HEK293 (cell line): ENCODE data around the gene SLC18A2.

ENCODE experiments used
- CTCF ChIA-PET: fragments of 350-600 bp; formaldehyde crosslinking; extraction: SDS; loops from one replicate; lab custom pipeline; 2021; ENCODE audit warnings: antibody characterized with exemption; lab: Yijun Ruan, JAX
- POLR2A ChIA-PET: fragments of 300-600 bp; formaldehyde crosslinking; extraction: SDS; loops from one replicate; lab custom pipeline; 2020; ENCODE audit warnings: antibody characterized with exemption, inconsistent platforms; lab: Yijun Ruan, JAX
- H3K27ac ChIP-seq: fragments of 200-500 bp; sonication (Bioruptor generic); 2 replicates; pipeline ENCODE4 v1.5.1; 2014; ENCODE audit warnings: low read depth, low read length, control low read depth, inconsistent platforms; ENCODE audit errors: extremely low read depth
- H3K36me3 ChIP-seq, 2 experiments: fragments of 200-500 bp in 1 of 2; sonication (Bioruptor generic) in 1 of 2; 1 replicate in 1 of 2; 2 replicates in 1 of 2; pipeline ENCODE4 v1.5.1; 2014 to 2017; ENCODE audit warnings: inconsistent platforms in 2 of 2, low read length in 2 of 2; ENCODE audit not compliant: control insufficient read depth in 2 of 2, insufficient read depth in 1 of 2
- H3K4me1 ChIP-seq: fragments of 200-500 bp; sonication (Bioruptor generic); 2 replicates; pipeline ENCODE4 v1.5.1; 2014; ENCODE audit warnings: mild to moderate bottlenecking, low read length, inconsistent platforms; ENCODE audit not compliant: control insufficient read depth, insufficient read depth
- H3K4me3 ChIP-seq: 2 replicates; pipeline ENCODE4 v1.5.1; 2011; ENCODE audit warnings: low read depth, mild to moderate bottlenecking, control low read depth, low read length, moderate library complexity
- H3K9me3 ChIP-seq: fragments of 200-500 bp; sonication (Bioruptor generic); 2 replicates; pipeline ENCODE4 v1.5.1; 2014; ENCODE audit warnings: low read depth, low read length, inconsistent platforms; ENCODE audit not compliant: control insufficient read depth, insufficient read depth
- BCL11A ChIP-seq: fragments of 450-650 bp; formaldehyde crosslinking; IDR thresholded peaks from 2 replicates; pipeline ENCODE4 v1.5.1; 2016; ENCODE audit warnings: low read depth, missing biosample characterization, missing genetic modification characterization
- BCL11B ChIP-seq: fragments of 450-650 bp; formaldehyde crosslinking; IDR thresholded peaks from 2 replicates; pipeline ENCODE4 v1.5.1; 2016; ENCODE audit warnings: low read depth, missing biosample characterization, missing genetic modification characterization
- EGR2 ChIP-seq: fragments of 450-650 bp; formaldehyde crosslinking; IDR thresholded peaks from 2 replicates; pipeline ENCODE4 v1.5.1; 2016; ENCODE audit warnings: low read depth, missing biosample characterization, missing genetic modification characterization
- FEZF1 ChIP-seq: fragments of 450-650 bp; formaldehyde crosslinking; IDR thresholded peaks from 2 replicates; pipeline ENCODE4 v1.5.1; 2016; ENCODE audit warnings: missing biosample characterization, missing genetic modification characterization
- HOXA7 ChIP-seq: sonication (generic); formaldehyde crosslinking; IDR thresholded peaks from 2 replicates; pipeline ENCODE4 v1.8.1; 2022; ENCODE audit warnings: missing genetic modification reagents, borderline replicate concordance
- KLF9 ChIP-seq: fragments of 450-650 bp; formaldehyde crosslinking; IDR thresholded peaks from 2 replicates; pipeline ENCODE4 v1.5.1; 2016; ENCODE audit warnings: missing biosample characterization, missing genetic modification characterization, low read depth
- SALL2 ChIP-seq: fragments of 450-650 bp; formaldehyde crosslinking; IDR thresholded peaks from 2 replicates; pipeline ENCODE4 v1.5.0; 2017; ENCODE audit warnings: missing biosample characterization, mild to moderate bottlenecking, missing genetic modification characterization, borderline replicate concordance
- SP2 ChIP-seq: fragments of 450-650 bp; formaldehyde crosslinking; IDR thresholded peaks from 2 replicates; pipeline ENCODE4 v1.5.1; 2016; ENCODE audit warnings: missing biosample characterization, missing genetic modification characterization
- TRIM28 ChIP-seq: IDR thresholded peaks from 2 replicates; pipeline ENCODE4 v1.6.1; 2011; ENCODE audit warnings: low read length, control low read depth, borderline replicate concordance
- ZBTB1 ChIP-seq: fragments of 450-650 bp; formaldehyde crosslinking; IDR thresholded peaks from 2 replicates; pipeline ENCODE4 v1.5.1; 2016; ENCODE audit warnings: missing biosample characterization, missing genetic modification characterization
- ZFHX2 ChIP-seq: fragments of 450-650 bp; formaldehyde crosslinking; conservative IDR thresholded peaks from 2 replicates; pipeline ENCODE4 v1.5.1; 2016; ENCODE audit warnings: missing biosample characterization, missing genetic modification characterization
- ZFP69B ChIP-seq: fragments of 450-650 bp; formaldehyde crosslinking; IDR thresholded peaks from 2 replicates; pipeline ENCODE4 v1.5.1; 2016; ENCODE audit warnings: missing biosample characterization, missing genetic modification characterization
- ZNF121 ChIP-seq: fragments of 450-650 bp; formaldehyde crosslinking; IDR thresholded peaks from 2 replicates; pipeline ENCODE4 v1.5.1; 2016; ENCODE audit warnings: missing biosample characterization, missing genetic modification characterization
- ZNF19 ChIP-seq: fragments of 450-650 bp; formaldehyde crosslinking; IDR thresholded peaks from 2 replicates; pipeline ENCODE4; 2016; ENCODE audit warnings: missing biosample characterization, missing genetic modification characterization, low read depth
- ZNF214 ChIP-seq: fragments of 450-650 bp; formaldehyde crosslinking; IDR thresholded peaks from 2 replicates; pipeline ENCODE4 v1.5.1; 2017; ENCODE audit warnings: missing biosample characterization, mild to moderate bottlenecking, missing genetic modification characterization, borderline replicate concordance
- ZNF23 ChIP-seq: fragments of 450-650 bp; formaldehyde crosslinking; IDR thresholded peaks from 2 replicates; pipeline ENCODE4 v1.5.1; 2016; ENCODE audit warnings: missing biosample characterization, missing genetic modification characterization, borderline replicate concordance
- ZNF266 ChIP-seq: fragments of 450-650 bp; formaldehyde crosslinking; IDR thresholded peaks from 2 replicates; pipeline ENCODE4 v1.5.1; 2016; ENCODE audit warnings: missing biosample characterization, missing genetic modification characterization, low read depth
- ZNF354C ChIP-seq: fragments of 450-650 bp; formaldehyde crosslinking; IDR thresholded peaks from 2 replicates; pipeline ENCODE4 v1.5.1; 2016; ENCODE audit warnings: missing biosample characterization, missing genetic modification characterization, low read depth, borderline replicate concordance
- ZNF391 ChIP-seq: fragments of 450-650 bp; formaldehyde crosslinking; IDR thresholded peaks from 2 replicates; pipeline ENCODE4 v1.5.1; 2016; ENCODE audit warnings: low read depth, missing biosample characterization, missing genetic modification characterization, borderline replicate concordance
- ZNF416 ChIP-seq: fragments of 450-650 bp; formaldehyde crosslinking; IDR thresholded peaks from 2 replicates; pipeline ENCODE4 v1.5.1; 2016; ENCODE audit warnings: missing biosample characterization, missing genetic modification characterization
- ZNF423 ChIP-seq: fragments of 450-650 bp; formaldehyde crosslinking; IDR thresholded peaks from 2 replicates; pipeline ENCODE4 v1.5.1; 2016; ENCODE audit warnings: missing biosample characterization, missing genetic modification characterization
- ZNF571 ChIP-seq: fragments of 450-650 bp; formaldehyde crosslinking; IDR thresholded peaks from 2 replicates; pipeline ENCODE4 v1.5.0; 2017; ENCODE audit warnings: missing biosample characterization, missing genetic modification characterization
- ZNF610 ChIP-seq: fragments of 450-650 bp; formaldehyde crosslinking; IDR thresholded peaks from 2 replicates; pipeline ENCODE4 v1.5.1; 2016; ENCODE audit warnings: missing biosample characterization, missing genetic modification characterization, borderline replicate concordance
- ZNF660 ChIP-seq: fragments of 450-650 bp; IDR thresholded peaks from 2 replicates; pipeline ENCODE4 v1.5.1; 2018; ENCODE audit warnings: missing biosample characterization, mild to moderate bottlenecking, missing genetic modification characterization
- ZNF670 ChIP-seq: fragments of 450-650 bp; formaldehyde crosslinking; IDR thresholded peaks from 2 replicates; pipeline ENCODE4 v1.5.1; 2016; ENCODE audit warnings: missing biosample characterization, missing genetic modification characterization, low read depth
- ZNF677 ChIP-seq: fragments of 450-650 bp; IDR thresholded peaks from 2 replicates; pipeline ENCODE4 v1.5.0; 2018; ENCODE audit warnings: missing biosample characterization, mild to moderate bottlenecking, missing genetic modification characterization, moderate library complexity
- ZNF701 ChIP-seq: fragments of 450-650 bp; formaldehyde crosslinking; IDR thresholded peaks from 2 replicates; pipeline ENCODE4 v1.5.1; 2016; ENCODE audit warnings: missing biosample characterization, missing genetic modification characterization
- ZNF76 ChIP-seq: fragments of 450-650 bp; formaldehyde crosslinking; IDR thresholded peaks from 2 replicates; pipeline ENCODE4; 2016; ENCODE audit warnings: low read depth, missing biosample characterization, missing genetic modification characterization, borderline replicate concordance
- ZSCAN4 ChIP-seq: fragments of 450-650 bp; formaldehyde crosslinking; IDR thresholded peaks from 2 replicates; pipeline ENCODE4 v1.5.1; 2017; ENCODE audit warnings: missing biosample characterization, missing genetic modification characterization
- TF ChIP-seq, protein P1 (sequence below): fragments of 450-650 bp; formaldehyde crosslinking; IDR thresholded peaks from 2 replicates; pipeline ENCODE4 v1.5.1; 2016; ENCODE audit warnings: missing biosample characterization, missing genetic modification characterization, low read depth

Gene SLC18A2

DNA sequence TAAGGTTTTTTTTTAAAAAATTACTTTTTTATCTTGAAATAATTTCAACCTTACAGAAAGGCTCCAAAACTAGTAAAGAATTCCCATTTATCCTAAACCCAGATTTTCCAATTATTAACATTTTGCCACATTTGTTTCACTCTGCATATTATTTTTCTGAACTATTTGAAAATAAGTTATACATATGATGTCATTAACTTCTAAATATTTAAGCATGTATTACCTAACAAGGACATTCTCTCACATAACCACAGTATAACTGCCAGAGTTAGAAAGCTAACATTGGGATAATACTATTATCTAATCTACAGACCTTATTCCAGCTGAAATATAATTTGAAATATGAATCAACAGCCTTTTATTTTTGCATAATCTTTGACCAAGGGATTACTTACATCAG lies 65.8 kb downstream of the SLC18A2 start:
- ChIA-PET POLR2A (no interaction called here), CTCF (no interaction called here)
- no peaks in the 10 kb centered on the region for H3K4me1 ChIP-seq
- no peaks in the 10 kb centered on the region for H3K9me3 ChIP-seq
- H3K4me3 ChIP-seq: no peak overlapping the region
- no peak for TF ChIP-seq ZNF19 (tag by site-specific recombination)
- TF ChIP-seq, protein P1, sequence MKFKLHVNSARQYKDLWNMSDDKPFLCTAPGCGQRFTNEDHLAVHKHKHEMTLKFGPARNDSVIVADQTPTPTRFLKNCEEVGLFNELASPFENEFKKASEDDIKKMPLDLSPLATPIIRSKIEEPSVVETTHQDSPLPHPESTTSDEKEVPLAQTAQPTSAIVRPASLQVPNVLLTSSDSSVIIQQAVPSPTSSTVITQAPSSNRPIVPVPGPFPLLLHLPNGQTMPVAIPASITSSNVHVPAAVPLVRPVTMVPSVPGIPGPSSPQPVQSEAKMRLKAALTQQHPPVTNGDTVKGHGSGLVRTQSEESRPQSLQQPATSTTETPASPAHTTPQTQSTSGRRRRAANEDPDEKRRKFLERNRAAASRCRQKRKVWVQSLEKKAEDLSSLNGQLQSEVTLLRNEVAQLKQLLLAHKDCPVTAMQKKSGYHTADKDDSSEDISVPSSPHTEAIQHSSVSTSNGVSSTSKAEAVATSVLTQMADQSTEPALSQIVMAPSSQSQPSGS (tag by site-specific recombination): peak; percentile 75
- no peak for TF ChIP-seq ZNF266 (tag by site-specific recombination)
- TF ChIP-seq ZSCAN4: no peak
- peaks cover 0 to 4% of the 10 kb centered on the region in 2 experiments; a peak in 1 of 3 replicates for H3K36me3 ChIP-seq
- H3K27ac ChIP-seq: no peak overlapping the region

DNA sequence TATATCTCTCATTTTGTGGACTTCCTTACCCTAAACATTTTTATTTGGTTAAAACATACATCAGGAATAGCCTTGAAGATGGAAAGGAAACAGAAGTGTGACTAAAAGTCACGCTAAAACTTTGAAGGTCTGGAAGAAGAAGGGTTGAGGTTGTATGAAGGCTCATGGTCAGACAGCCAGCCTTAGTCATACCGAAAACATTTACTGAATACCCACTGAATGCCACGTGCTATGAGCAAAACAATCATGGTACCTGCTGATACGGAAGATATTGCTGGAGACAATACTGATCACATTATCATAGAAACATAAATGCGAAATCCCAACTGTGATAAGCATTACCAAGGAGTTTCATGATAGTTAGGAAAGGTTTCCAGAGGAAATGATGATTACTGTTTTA lies 70.3 kb downstream of the SLC18A2 start:
- TF ChIP-seq BCL11A (tag by site-specific recombination) (no peak), ZNF423 (tag by site-specific recombination) (no peak), ZNF660 (no peak), ZFHX2 (tag by site-specific recombination) (no peak), BCL11B (tag by site-specific recombination) (no peak), SP2 (no peak), ZNF23 (tag by site-specific recombination) (no peak), ZNF214 (tag by site-specific recombination) (no peak), ZFP69B (tag by site-specific recombination) (no peak), ZNF76 (no peak), ZNF571 (no peak), SALL2 (tag by site-specific recombination) (no peak), ZNF677 (tag by site-specific recombination) (no peak), KLF9 (tag by site-specific recombination) (no peak), ZNF121 (tag by site-specific recombination) (no peak), HOXA7 (CRISPR knock-in tag) (no peak)
- H3K4me1 ChIP-seq: no peaks in the 10 kb centered on the region
- H3K27ac ChIP-seq: no peak overlapping the region
- H3K36me3 ChIP-seq: peaks cover 0 to 14% of the 10 kb centered on the region in 2 experiments
- POLR2A ChIA-PET: no interaction called here
- no peak overlapping the region for H3K4me3 ChIP-seq
- CTCF ChIA-PET: interaction anchor here (1.3 kb wide), 1 partner anchor 95 kb away, joined by 4 read pairs; no protein-coding TSS in a partner anchor
- no peaks in the 10 kb centered on the region for H3K9me3 ChIP-seq

GRCh38 chr10:117312430-117312829 lies 71.5 kb downstream of the SLC18A2 start:
- CTCF ChIA-PET: interaction anchor here (1.2 to 3.0 kb wide), 2 partner anchors 85 to 96 kb away, joined by 5 to 18 read pairs; no protein-coding TSS in a partner anchor

More at GRCh38 chr10:117312430-117312829, 71.5 kb downstream of the SLC18A2 start:
- Histone ChIP-seq H3K36me3 (peaks cover 0 to 17% of the 10 kb centered on the region in 2 experiments), H3K4me1 (no peaks in the 10 kb centered on the region), H3K4me3 (no peak overlapping the region), H3K9me3 (no peaks in the 10 kb centered on the region), H3K27ac (no peak overlapping the region)
- no peak for TF ChIP-seq ZBTB1 (tag by site-specific recombination)
- no peak for TF ChIP-seq FEZF1
- TF ChIP-seq EGR2 (tag by site-specific recombination): no peak
- no peak for TF ChIP-seq TRIM28
- TF ChIP-seq ZNF701 (tag by site-specific recombination): no peak
- no peak for TF ChIP-seq ZNF610
- no peak for TF ChIP-seq ZNF214 (tag by site-specific recombination)
- TF ChIP-seq ZNF354C (tag by site-specific recombination): no peak
- no peak for TF ChIP-seq ZNF76
- TF ChIP-seq ZNF416 (tag by site-specific recombination): no peak
- TF ChIP-seq ZNF391 (tag by site-specific recombination): no peak
- TF ChIP-seq ZNF670: no peak
- POLR2A ChIA-PET: no interaction called here
